NCI-H2029 treated with DMSO at 0.1 percent for 48 hours (cell line): ENCODE results near the gene ATP8B3.

Source experiments
- DNase-seq: peaks from one replicate; lab custom pipeline; 2025; lab: John Stamatoyannopoulos, UW

Gene ATP8B3

GRCh38 chr19:1811942-1812425 lies at the start of gene ATP8B3:
ATP8B3 (minus strand) TSS chr19:1812276; CDS start chr19:1811736, 540 bp downstream.
- DNase-seq, result no peak

GRCh38 chr19:1861599-1862031 lies 49.5 kb upstream of the ATP8B3 start:
- no peak for DNase-seq

GRCh38 chr19:1860821-1861598 lies 48.9 kb upstream of the ATP8B3 start:
- no peak for DNase-seq

GRCh38 chr19:1860042-1860775 lies 48.1 kb upstream of the ATP8B3 start:
- DNase-seq, result no peak

- DNase-seq, result no peak
Measured at GRCh38 chr19:1859331-1859781, 47.3 kb upstream of the ATP8B3 start.

- DNase-seq, result no peak
Measured at GRCh38 chr19:1858412-1859081, 46.5 kb upstream of the ATP8B3 start.

GRCh38 chr19:1857648-1858326 lies 45.7 kb upstream of the ATP8B3 start:
- no peak for DNase-seq

- DNase-seq, result no peak
Measured at GRCh38 chr19:1856698-1857603, 44.9 kb upstream of the ATP8B3 start.

GRCh38 chr19:1856345-1856697 lies 44.2 kb upstream of the ATP8B3 start:
- no peak for DNase-seq

- DNase-seq, result no peak
Measured at GRCh38 chr19:1855828-1856255, 43.8 kb upstream of the ATP8B3 start.

GRCh38 chr19:1855040-1855827 lies 43.2 kb upstream of the ATP8B3 start:
- no peak for DNase-seq

GRCh38 chr19:1854542-1855039 lies 42.5 kb upstream of the ATP8B3 start:
- DNase-seq, result no peak

- DNase-seq, result no peak
Measured at GRCh38 chr19:1854039-1854541, 42.0 kb upstream of the ATP8B3 start.

GRCh38 chr19:1853295-1854038 lies 41.4 kb upstream of the ATP8B3 start:
- peak; percentile 65 for DNase-seq

- DNase-seq, result no peak
Measured at GRCh38 chr19:1852581-1853128, 40.6 kb upstream of the ATP8B3 start.

- no peak for DNase-seq
Measured at GRCh38 chr19:1851654-1852580, 39.8 kb upstream of the ATP8B3 start.
